Loucy (cell line): Measurements from ENCODE around the gene NEUROG3.

Experiments
- CTCF ChIP-seq: fragments of 200-600 bp; sonication (generic); conservative IDR thresholded peaks from 2 replicates; pipeline ENCODE4 v1.5.1; 2014; ENCODE audit warnings: mild to moderate bottlenecking, antibody characterized with exemption, low read length
- EZH2phosphoT487 ChIP-seq: fragments of 200-600 bp; IDR thresholded peaks from 2 replicates; pipeline ENCODE4 v1.6.1; 2018; ENCODE audit warnings: antibody characterized with exemption, mild to moderate bottlenecking, moderate library complexity, borderline replicate concordance

- TF ChIP-seq CTCF = no peak
- no peak for TF ChIP-seq EZH2phosphoT487
Observed at GRCh38 chr10:69549959-69550358, 23.3 kb downstream of the NEUROG3 start.
